ENCODE results near the gene PPP1R3G. TPM values are rescaled to one million over a fixed set of nuclear protein-coding genes. Genes with fewer than 3 reads are reported as not detected.

The PPP1R3G gene
- total and polyA plus RNA-seq, 3 experiments from 2014 or later: not detected

DNA sequence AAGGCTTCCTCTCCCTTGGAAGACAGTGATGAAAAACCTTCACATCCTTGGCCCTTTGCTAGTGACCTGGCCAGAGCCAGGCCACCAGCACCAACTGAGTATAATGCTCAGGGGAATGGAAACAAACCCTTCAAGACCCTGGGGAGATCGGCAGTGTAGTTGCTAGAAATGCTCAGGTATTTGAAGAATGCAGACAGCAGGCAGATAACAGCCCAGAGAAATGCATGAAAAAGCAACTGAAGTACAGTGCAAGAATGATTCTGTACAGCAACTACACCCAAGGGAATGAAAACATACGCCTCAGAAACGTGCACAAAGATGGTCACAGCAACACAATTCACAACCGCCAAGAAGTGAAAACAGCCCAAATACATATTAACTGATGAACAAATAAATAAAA, 41.1 kb downstream of the PPP1R3G start:
- no peak for DNase-seq
- H3K4me3 Mint-ChIP-seq: no peak overlapping the region
- H3K4me1 ChIP-seq (ENCODE audit: insufficient read depth, low read length): no peaks in the 10 kb centered on the region
- no peaks in the 10 kb centered on the region for H3K27me3 Mint-ChIP-seq
- H3K9me3 ChIP-seq (ENCODE audit: low read length): no peaks in the 10 kb centered on the region
- H3K9me3 Mint-ChIP-seq: no peaks in the 10 kb centered on the region
- peaks cover 0 to under 1% (median 0%) of the 10 kb centered on the region in 3 donors for H3K4me1 Mint-ChIP-seq
- no peaks in the 10 kb centered on the region for H3K36me3 ChIP-seq (ENCODE audit: insufficient read depth, low read length)
- no peaks in the 10 kb centered on the region for H3K27me3 ChIP-seq (ENCODE audit: insufficient read depth, low read length, poor library complexity, severe bottlenecking)
- POLR2A ChIA-PET: no interaction called here
- CTCF ChIA-PET: interaction anchor here (0.9 kb wide), 1 partner anchor 18 kb away, joined by 3 read pairs; no protein-coding TSS in a partner anchor
- H3K4me3 ChIP-seq (ENCODE audit: low read length): no peak overlapping the region
- H3K27ac Mint-ChIP-seq: no peak overlapping the region
- no peak overlapping the region for H3K27ac ChIP-seq (ENCODE audit: low read depth, low read length)
- peaks cover 0 to 2% (median 0%) of the 10 kb centered on the region in 3 donors for H3K36me3 Mint-ChIP-seq

DNA sequence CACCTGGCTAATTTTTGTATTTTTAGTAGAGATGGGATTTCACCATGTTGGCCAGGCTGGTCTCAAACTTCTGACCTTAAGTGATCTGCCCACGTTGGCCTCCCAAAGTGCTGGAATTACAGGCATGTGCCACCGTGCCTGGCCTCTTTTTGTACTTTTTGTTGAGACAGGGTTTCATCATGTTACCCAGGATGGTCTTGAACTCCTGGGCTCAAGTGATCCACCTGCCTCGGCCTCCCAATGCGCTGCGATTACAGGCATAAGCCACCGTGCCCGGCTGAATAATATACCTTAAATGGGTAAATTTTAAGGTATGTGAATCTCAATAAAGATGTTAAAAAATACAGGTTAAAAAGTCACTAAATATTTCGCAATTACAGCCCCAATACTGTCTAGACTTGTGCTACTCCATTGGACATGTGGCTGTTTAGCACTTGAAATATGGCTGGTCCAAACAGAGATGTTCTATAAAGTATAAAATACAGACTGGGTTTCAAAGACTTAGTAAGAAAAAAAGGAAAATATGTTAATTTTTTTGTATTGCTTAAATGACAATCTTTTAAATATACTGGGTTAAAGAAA, 42.1 kb downstream of the PPP1R3G start:
- POLR2A ChIA-PET: no interaction called here
- Mint-ChIP-seq H3K9me3 (no peaks in the 10 kb centered on the region), H3K27me3 (no peaks in the 10 kb centered on the region), H3K4me3 (no peak overlapping the region), H3K4me1 (no peaks in the 10 kb centered on the region), H3K36me3 (peaks cover 0 to 2% (median 0%) of the 10 kb centered on the region in 3 donors), H3K27ac (peak overlapping the region in 1 of 8 donors; percentile 36)
- Histone ChIP-seq H3K27me3 (ENCODE audit: insufficient read depth, low read length, poor library complexity, severe bottlenecking) (no peaks in the 10 kb centered on the region), H3K9me3 (ENCODE audit: low read length) (no peaks in the 10 kb centered on the region), H3K27ac (ENCODE audit: low read depth, low read length) (no peak overlapping the region), H3K4me3 (ENCODE audit: low read length) (no peak overlapping the region), H3K4me1 (ENCODE audit: insufficient read depth, low read length) (no peaks in the 10 kb centered on the region), H3K36me3 (ENCODE audit: insufficient read depth, low read length) (no peaks in the 10 kb centered on the region)
- CTCF ChIA-PET: no interaction called here
- DNase-seq: no peak

DNA sequence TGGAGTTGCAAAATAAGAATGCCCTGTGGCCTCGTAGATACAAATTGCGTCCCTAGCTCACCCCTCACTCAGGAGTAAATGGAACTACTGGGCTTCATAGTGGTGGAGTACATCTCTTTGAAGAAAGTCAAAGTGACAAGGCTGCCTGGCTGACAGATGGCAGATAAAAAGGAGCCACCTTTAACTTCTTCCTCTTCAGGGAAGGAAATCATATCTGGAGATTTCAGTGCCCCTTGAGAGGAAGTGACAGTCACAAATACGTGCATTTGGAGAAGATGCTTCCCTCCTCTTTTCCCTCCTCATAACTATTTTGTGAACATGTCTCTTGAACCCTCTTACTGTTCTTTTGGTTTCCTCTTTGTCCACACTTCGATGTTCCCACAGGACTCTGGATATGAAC, 43.2 kb downstream of the PPP1R3G start:
- Histone ChIP-seq H3K4me3 (ENCODE audit: low read length) (no peak overlapping the region), H3K36me3 (ENCODE audit: insufficient read depth, low read length) (no peaks in the 10 kb centered on the region), H3K27ac (ENCODE audit: low read depth, low read length) (no peak overlapping the region), H3K9me3 (ENCODE audit: low read length) (no peaks in the 10 kb centered on the region), H3K4me1 (ENCODE audit: insufficient read depth, low read length) (no peaks in the 10 kb centered on the region), H3K27me3 (ENCODE audit: insufficient read depth, low read length, poor library complexity, severe bottlenecking) (no peaks in the 10 kb centered on the region)
- H3K4me1 Mint-ChIP-seq: no peaks in the 10 kb centered on the region
- peaks cover 0 to 2% (median 0%) of the 10 kb centered on the region in 3 donors for H3K36me3 Mint-ChIP-seq
- no peaks in the 10 kb centered on the region for H3K27me3 Mint-ChIP-seq
- ChIA-PET POLR2A (no interaction called here), CTCF (interaction anchor here (1.0 kb wide), 1 partner anchor 15 kb away, joined by 3 read pairs; no protein-coding TSS in a partner anchor)
- H3K9me3 Mint-ChIP-seq: no peaks in the 10 kb centered on the region
- no peak for DNase-seq
- H3K27ac Mint-ChIP-seq: no peak overlapping the region
- H3K4me3 Mint-ChIP-seq: no peak overlapping the region

DNA sequence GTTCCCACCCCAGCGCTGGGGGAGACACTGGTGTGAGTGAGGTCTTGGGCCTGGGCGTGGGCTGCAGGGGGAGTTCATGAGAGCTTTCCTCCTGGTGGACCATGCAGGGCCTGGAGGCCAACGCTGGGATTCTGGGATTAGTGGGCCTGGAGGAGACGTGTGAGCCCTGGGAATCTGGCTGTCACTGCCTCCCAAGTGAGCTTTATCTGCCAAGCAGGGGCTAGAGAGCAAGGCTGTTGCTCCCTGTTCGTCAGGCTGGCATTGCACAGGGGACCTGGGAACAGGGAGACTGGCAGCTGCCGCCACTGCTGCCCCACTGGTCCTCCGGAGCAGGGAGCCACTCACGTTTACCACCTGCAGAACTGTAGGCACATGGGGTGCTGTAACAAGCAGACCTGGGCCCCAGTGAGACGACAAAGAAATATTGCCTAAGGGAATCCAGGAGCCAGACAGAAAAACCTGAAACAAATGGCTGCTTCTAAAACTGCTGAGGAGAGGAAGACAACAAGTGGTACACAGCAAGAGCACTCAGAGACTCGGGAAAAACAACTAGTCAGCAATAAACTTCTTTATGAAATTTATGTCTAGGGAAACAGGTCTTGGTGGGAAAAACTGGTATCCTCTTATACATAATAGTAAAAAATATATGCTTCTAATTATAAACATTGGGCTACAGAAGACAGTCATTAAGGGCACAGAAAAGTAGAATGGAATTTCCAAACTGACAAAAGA, 45.2 kb downstream of the PPP1R3G start:
- peak overlapping the region in 1 of 8 donors; percentile 23 for H3K27ac Mint-ChIP-seq
- Histone ChIP-seq H3K4me1 (ENCODE audit: insufficient read depth, low read length) (no peaks in the 10 kb centered on the region), H3K9me3 (ENCODE audit: low read length) (no peaks in the 10 kb centered on the region), H3K27ac (ENCODE audit: low read depth, low read length) (no peak overlapping the region), H3K4me3 (ENCODE audit: low read length) (no peak overlapping the region), H3K36me3 (ENCODE audit: insufficient read depth, low read length) (no peaks in the 10 kb centered on the region), H3K27me3 (ENCODE audit: insufficient read depth, low read length, poor library complexity, severe bottlenecking) (no peaks in the 10 kb centered on the region)
- CTCF ChIA-PET: interaction anchor here (1.3 kb wide), 1 partner anchor 13 kb away, joined by 3 read pairs; no protein-coding TSS in a partner anchor
- POLR2A ChIA-PET: no interaction called here
- no peaks in the 10 kb centered on the region for H3K4me1 Mint-ChIP-seq
- no peak for DNase-seq
- H3K36me3 Mint-ChIP-seq: peaks cover 0 to 2% (median 0%) of the 10 kb centered on the region in 3 donors
- H3K27me3 Mint-ChIP-seq: no peaks in the 10 kb centered on the region
- no peak overlapping the region for H3K4me3 Mint-ChIP-seq
- H3K9me3 Mint-ChIP-seq: no peaks in the 10 kb centered on the region

DNA sequence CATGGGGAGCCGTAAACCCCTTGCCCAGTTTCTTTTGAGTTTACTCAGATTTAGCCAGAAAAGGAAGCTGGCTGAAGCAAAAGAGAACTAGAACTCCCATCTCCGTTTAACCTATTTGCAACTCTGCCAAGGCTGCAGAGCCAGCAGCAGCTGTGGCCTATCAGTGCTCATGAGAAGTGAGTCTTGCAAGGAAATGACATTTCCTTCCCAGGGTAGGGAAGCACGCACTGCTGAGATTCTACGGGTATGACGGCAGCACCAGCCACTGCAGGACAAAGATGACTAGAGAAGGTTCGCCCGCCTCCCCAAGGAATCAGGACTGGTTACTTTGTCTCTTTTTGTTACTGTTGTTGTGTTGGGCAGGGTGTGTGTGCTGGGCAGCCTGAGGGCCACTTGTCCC, 47.6 kb downstream of the PPP1R3G start:
- no peak overlapping the region for H3K4me3 Mint-ChIP-seq
- H3K4me1 Mint-ChIP-seq: peaks cover 0 to 7% (median 3%) of the 10 kb centered on the region in 3 donors
- no peaks in the 10 kb centered on the region for H3K36me3 ChIP-seq (ENCODE audit: insufficient read depth, low read length)
- H3K4me1 ChIP-seq (ENCODE audit: insufficient read depth, low read length): no peaks in the 10 kb centered on the region
- no peaks in the 10 kb centered on the region for H3K27me3 Mint-ChIP-seq
- no peak for DNase-seq
- H3K36me3 Mint-ChIP-seq: peaks cover 0 to 3% (median 0%) of the 10 kb centered on the region in 3 donors
- H3K9me3 Mint-ChIP-seq: no peaks in the 10 kb centered on the region
- no peaks in the 10 kb centered on the region for H3K9me3 ChIP-seq (ENCODE audit: low read length)
- H3K27ac ChIP-seq (ENCODE audit: low read depth, low read length): no peak overlapping the region
- H3K27ac Mint-ChIP-seq: peak overlapping the region in 1 of 8 donors; percentile 64
- ChIA-PET CTCF (interaction anchor here (2.7 kb wide), 1 partner anchor 11 kb away, joined by 15 read pairs; no protein-coding TSS in a partner anchor), POLR2A (no interaction called here)
- no peak overlapping the region for H3K4me3 ChIP-seq (ENCODE audit: low read length)
- H3K27me3 ChIP-seq (ENCODE audit: insufficient read depth, low read length, poor library complexity, severe bottlenecking): no peaks in the 10 kb centered on the region

DNA sequence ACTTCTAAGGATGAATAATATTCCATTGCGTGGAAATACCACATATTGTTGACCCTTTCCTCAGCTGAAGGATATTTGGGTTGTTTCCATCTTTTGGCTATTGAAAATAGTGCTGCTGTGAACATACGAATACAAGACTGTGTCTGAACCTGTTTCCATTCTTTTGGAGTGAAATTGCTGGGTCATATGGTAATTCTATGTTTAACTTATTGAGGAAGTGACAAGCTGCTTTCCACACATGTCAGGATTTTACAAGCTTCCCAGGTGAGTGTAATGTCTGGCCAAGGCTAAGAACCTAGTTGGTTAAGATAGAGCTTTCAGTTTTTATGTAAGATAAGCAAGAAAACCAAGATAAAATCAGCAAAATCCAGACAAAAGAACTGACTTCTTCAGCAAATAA, 48.8 kb downstream of the PPP1R3G start:
- H3K36me3 Mint-ChIP-seq: peaks cover 0 to 3% (median 0%) of the 10 kb centered on the region in 3 donors
- Histone ChIP-seq H3K27me3 (ENCODE audit: insufficient read depth, low read length, poor library complexity, severe bottlenecking) (no peaks in the 10 kb centered on the region), H3K4me1 (ENCODE audit: insufficient read depth, low read length) (no peaks in the 10 kb centered on the region), H3K9me3 (ENCODE audit: low read length) (no peaks in the 10 kb centered on the region), H3K27ac (ENCODE audit: low read depth, low read length) (no peak overlapping the region), H3K4me3 (ENCODE audit: low read length) (no peak overlapping the region), H3K36me3 (ENCODE audit: insufficient read depth, low read length) (no peaks in the 10 kb centered on the region)
- no peaks in the 10 kb centered on the region for H3K9me3 Mint-ChIP-seq
- no peak overlapping the region for H3K4me3 Mint-ChIP-seq
- ChIA-PET POLR2A (no interaction called here), CTCF (interaction anchor here (2.7 kb wide), 1 partner anchor 10 kb away, joined by 15 read pairs; no protein-coding TSS in a partner anchor)
- H3K4me1 Mint-ChIP-seq: peaks cover 0 to 7% (median 3%) of the 10 kb centered on the region in 3 donors
- DNase-seq: no peak
- no peaks in the 10 kb centered on the region for H3K27me3 Mint-ChIP-seq
- no peak overlapping the region for H3K27ac Mint-ChIP-seq

DNA sequence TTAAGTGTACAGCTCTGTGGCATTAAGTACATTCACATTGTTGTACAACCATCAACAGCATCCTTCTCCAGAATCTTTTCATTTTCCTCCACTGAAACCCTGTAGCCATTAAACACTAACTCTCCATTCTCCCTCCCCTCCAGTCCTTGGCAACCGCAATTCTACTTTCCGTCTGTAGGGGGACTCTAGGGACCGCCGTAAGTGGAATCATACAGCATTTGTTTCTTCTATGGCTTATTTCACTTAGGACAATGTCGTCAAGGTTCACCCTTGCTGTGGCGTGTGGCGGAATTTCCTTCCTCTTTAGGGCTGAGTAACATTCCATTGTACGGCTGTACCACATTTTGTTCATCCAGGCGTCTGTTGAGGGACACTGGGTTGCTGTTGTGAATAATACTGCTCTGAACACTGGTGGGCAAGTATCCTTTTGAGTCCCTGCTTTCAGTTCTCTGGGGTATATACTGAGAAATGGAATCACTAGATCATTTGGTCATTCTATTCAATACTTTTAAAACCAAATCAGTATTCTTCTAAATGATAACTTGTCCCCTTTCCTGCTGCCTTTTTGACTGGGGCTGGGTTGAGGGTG, 50.7 kb downstream of the PPP1R3G start:
- ChIA-PET CTCF (interaction anchor here (0.9 kb wide), 1 partner anchor 12 kb away, joined by 3 read pairs; no protein-coding TSS in a partner anchor), POLR2A (no interaction called here)
- Histone ChIP-seq H3K36me3 (ENCODE audit: insufficient read depth, low read length) (no peaks in the 10 kb centered on the region), H3K4me3 (ENCODE audit: low read length) (no peak overlapping the region), H3K27ac (ENCODE audit: low read depth, low read length) (no peak overlapping the region), H3K27me3 (ENCODE audit: insufficient read depth, low read length, poor library complexity, severe bottlenecking) (no peaks in the 10 kb centered on the region), H3K9me3 (ENCODE audit: low read length) (no peaks in the 10 kb centered on the region), H3K4me1 (ENCODE audit: insufficient read depth, low read length) (no peaks in the 10 kb centered on the region)
- Mint-ChIP-seq H3K4me3 (no peak overlapping the region), H3K9me3 (no peaks in the 10 kb centered on the region), H3K27me3 (no peaks in the 10 kb centered on the region), H3K36me3 (peaks cover 0 to 2% (median 0%) of the 10 kb centered on the region in 3 donors), H3K4me1 (peaks cover 0 to 7% (median 3%) of the 10 kb centered on the region in 3 donors), H3K27ac (no peak overlapping the region)
- DNase-seq: peak in 4 of 5 donors; percentile 12 to 56 (median 21)

DNA sequence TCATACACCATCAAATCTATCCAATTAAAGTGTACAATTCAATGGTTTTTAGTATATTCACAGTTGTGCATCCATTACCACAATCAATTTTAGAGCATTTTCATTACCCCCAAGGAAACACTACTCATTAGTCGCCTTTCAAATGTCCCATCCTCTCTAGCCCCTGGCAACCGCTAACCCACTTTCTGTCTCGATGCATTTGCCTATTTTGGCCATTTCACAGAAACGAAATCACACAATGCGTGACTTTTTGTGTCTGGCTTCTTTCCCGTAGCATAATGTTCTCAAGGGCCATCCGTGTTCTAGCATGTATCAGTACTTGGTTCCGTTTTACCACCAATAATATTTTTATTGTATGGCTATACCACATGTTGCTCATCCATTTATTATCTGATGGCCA, 51.7 kb downstream of the PPP1R3G start:
- no peaks in the 10 kb centered on the region for H3K4me1 ChIP-seq (ENCODE audit: insufficient read depth, low read length)
- Mint-ChIP-seq H3K4me3 (no peak overlapping the region), H3K27ac (no peak overlapping the region), H3K9me3 (no peaks in the 10 kb centered on the region), H3K27me3 (no peaks in the 10 kb centered on the region), H3K4me1 (peaks cover 0 to 7% (median 3%) of the 10 kb centered on the region in 3 donors), H3K36me3 (peaks cover 0 to 2% (median 0%) of the 10 kb centered on the region in 3 donors)
- no peaks in the 10 kb centered on the region for H3K9me3 ChIP-seq (ENCODE audit: low read length)
- ChIA-PET CTCF (no interaction called here), POLR2A (no interaction called here)
- H3K27me3 ChIP-seq (ENCODE audit: insufficient read depth, low read length, poor library complexity, severe bottlenecking): no peaks in the 10 kb centered on the region
- no peak for DNase-seq
- H3K36me3 ChIP-seq (ENCODE audit: insufficient read depth, low read length): no peaks in the 10 kb centered on the region
- no peak overlapping the region for H3K4me3 ChIP-seq (ENCODE audit: low read length)
- H3K27ac ChIP-seq (ENCODE audit: low read depth, low read length): no peak overlapping the region
